GM12875 (cell line): ENCODE data around the gene USP3.

Experiments
- H3K4me3 ChIP-seq: one replicate; pipeline ENCODE4 v1.5.1; 2011; ENCODE audit warnings: low read depth, low read length, control low read depth
- CTCF ChIP-seq: IDR thresholded peaks from 2 replicates; pipeline ENCODE4 v1.5.1; 2011; ENCODE audit warnings: low read depth, mild to moderate bottlenecking, control low read depth, inconsistent platforms, low read length, moderate library complexity, borderline replicate concordance; ENCODE audit not compliant: insufficient read depth

USP3 gene

GRCh38 chr15:63502843-63503738 lies 1.3 kb upstream of the USP3 start:
- TF ChIP-seq CTCF = no peak
- peak overlapping the region; percentile 50 for H3K4me3 ChIP-seq

- no peak for TF ChIP-seq CTCF
- peak overlapping the region; percentile 50 for H3K4me3 ChIP-seq
Observed at GRCh38 chr15:63503739-63504246, 600 bp upstream of the USP3 start.

- H3K4me3 ChIP-seq = peak overlapping the region; percentile 98
- peak; percentile 32; the same call in 1 of the 2 replicates for TF ChIP-seq CTCF
Observed at GRCh38 chr15:63504979-63505841, 817 bp downstream of the USP3 start.

- peak overlapping the region; percentile 98 for H3K4me3 ChIP-seq
- TF ChIP-seq CTCF = no peak
Observed at GRCh38 chr15:63505842-63506222, 1.4 kb downstream of the USP3 start.

GRCh38 chr15:63506537-63507035 lies 2.2 kb downstream of the USP3 start:
- H3K4me3 ChIP-seq = no peak overlapping the region
- TF ChIP-seq CTCF = no peak

GRCh38 chr15:63507878-63508818 lies 3.8 kb downstream of the USP3 start:
- H3K4me3 ChIP-seq = no peak overlapping the region
- no peak for TF ChIP-seq CTCF
